Measurements from ENCODE around the gene CAMK2B. TPM values are rescaled to one million over a fixed set of nuclear protein-coding genes. Genes with fewer than 3 reads are reported as not detected.

CAMK2B gene
- total RNA-seq, 1 experiment from 2014 or later: not detected

- no peaks in the 10 kb centered on the region for H3K27me3 ChIP-seq (replicated peaks; ENCODE audit: control insufficient read depth, insufficient read depth, low read length)
- no peak overlapping the region for H3K4me3 ChIP-seq (ENCODE audit: low read depth, low read length)
- no peak overlapping the region for H3K27ac Mint-ChIP-seq (ENCODE audit: unreplicated experiment)
- no peak for TF ChIP-seq CTCF (IDR thresholded peaks at IDR 0.05; ENCODE audit: insufficient read depth in 1 of 2, low read depth in 1 of 2, low read length in 1 of 2, severe bottlenecking in 1 of 2, unreplicated experiment in 1 of 2)
- no peaks in the 10 kb centered on the region for H3K9me3 Mint-ChIP-seq (ENCODE audit: unreplicated experiment)
- H3K27me3 Mint-ChIP-seq (ENCODE audit: insufficient read depth, unreplicated experiment): peaks cover 10% of the 10 kb centered on the region
- H3K4me1 ChIP-seq: no peaks in the 10 kb centered on the region
- no peaks in the 10 kb centered on the region for H3K4me1 Mint-ChIP-seq (ENCODE audit: low read depth, unreplicated experiment)
- CTCF ChIA-PET: no interaction called here
- no peaks in the 10 kb centered on the region for H3K9me3 ChIP-seq
- no peaks in the 10 kb centered on the region for H3K36me3 ChIP-seq (ENCODE audit: control insufficient read depth, insufficient read depth, low read length)
- no peak for DNase-seq
- no peaks in the 10 kb centered on the region for H3K36me3 Mint-ChIP-seq (ENCODE audit: insufficient read depth, unreplicated experiment)
- intact Hi-C loops (cut with micrococcal nuclease; ENCODE audit: unreplicated experiment): no loop called here
- H3K4me3 Mint-ChIP-seq (ENCODE audit: unreplicated experiment): no peak overlapping the region
- BruUV-seq (replicated peaks): no TSS peak
- POLR2A ChIA-PET: no interaction called here
These were observed 89.6 kb downstream of the CAMK2B start for GRCh38 chr7:44235582-44236332.

GRCh38 chr7:44235066-44235465 is 90.3 kb downstream of the CAMK2B start:
- Histone ChIP-seq H3K36me3 (ENCODE audit: control insufficient read depth, insufficient read depth, low read length) (no peaks in the 10 kb centered on the region), H3K27me3 (replicated peaks; ENCODE audit: control insufficient read depth, insufficient read depth, low read length) (no peaks in the 10 kb centered on the region), H3K4me1 (no peaks in the 10 kb centered on the region), H3K9me3 (no peaks in the 10 kb centered on the region), H3K4me3 (ENCODE audit: low read depth, low read length) (no peak overlapping the region)
- Mint-ChIP-seq H3K27me3 (ENCODE audit: insufficient read depth, unreplicated experiment) (peaks cover 10% of the 10 kb centered on the region), H3K9me3 (ENCODE audit: unreplicated experiment) (no peaks in the 10 kb centered on the region), H3K4me1 (ENCODE audit: low read depth, unreplicated experiment) (no peaks in the 10 kb centered on the region), H3K36me3 (ENCODE audit: insufficient read depth, unreplicated experiment) (no peaks in the 10 kb centered on the region), H3K4me3 (ENCODE audit: unreplicated experiment) (no peak overlapping the region), H3K27ac (ENCODE audit: unreplicated experiment) (no peak overlapping the region)
- POLR2A ChIA-PET: no interaction called here
- no peak for DNase-seq
- intact Hi-C loops (cut with micrococcal nuclease; ENCODE audit: unreplicated experiment): no loop called here
- BruUV-seq (replicated peaks): no TSS peak
- CTCF ChIA-PET: interaction anchor here (0.7 kb wide), 1 partner anchor 665 kb away, joined by 6 read pairs; no protein-coding TSS in a partner anchor
- TF ChIP-seq CTCF (IDR thresholded peaks at IDR 0.05; ENCODE audit: insufficient read depth in 1 of 2, low read depth in 1 of 2, low read length in 1 of 2, severe bottlenecking in 1 of 2, unreplicated experiment in 1 of 2): no peak

GRCh38 chr7:44232901-44233715 is 92.3 kb downstream of the CAMK2B start:
- Histone ChIP-seq H3K36me3 (ENCODE audit: control insufficient read depth, insufficient read depth, low read length) (no peaks in the 10 kb centered on the region), H3K27me3 (replicated peaks; ENCODE audit: control insufficient read depth, insufficient read depth, low read length) (no peaks in the 10 kb centered on the region), H3K9me3 (no peaks in the 10 kb centered on the region), H3K4me3 (ENCODE audit: low read depth, low read length) (no peak overlapping the region), H3K4me1 (no peaks in the 10 kb centered on the region)
- CTCF ChIA-PET: interaction anchor here (0.5 kb wide), 1 partner anchor 8 kb away, joined by 3 read pairs; no protein-coding TSS in a partner anchor
- BruUV-seq (replicated peaks): no TSS peak
- Mint-ChIP-seq H3K4me3 (ENCODE audit: unreplicated experiment) (no peak overlapping the region), H3K36me3 (ENCODE audit: insufficient read depth, unreplicated experiment) (no peaks in the 10 kb centered on the region), H3K4me1 (ENCODE audit: low read depth, unreplicated experiment) (no peaks in the 10 kb centered on the region), H3K27ac (ENCODE audit: unreplicated experiment) (no peak overlapping the region), H3K9me3 (ENCODE audit: unreplicated experiment) (no peaks in the 10 kb centered on the region), H3K27me3 (ENCODE audit: insufficient read depth, unreplicated experiment) (peaks cover 3% of the 10 kb centered on the region)
- no peak for TF ChIP-seq CTCF (IDR thresholded peaks at IDR 0.05; ENCODE audit: insufficient read depth in 1 of 2, low read depth in 1 of 2, low read length in 1 of 2, severe bottlenecking in 1 of 2, unreplicated experiment in 1 of 2)
- no peak for DNase-seq
- POLR2A ChIA-PET: no interaction called here
- intact Hi-C loops (cut with micrococcal nuclease; ENCODE audit: unreplicated experiment): no loop called here

Measured in Caco-2 (cell line).